Activated CD8-positive, alpha-beta T cell treated with anti-CD3 and anti-CD28 coated beads for 36 hours (primary cell): ENCODE measurements around the gene CELF4. TPM values are rescaled to one million over a fixed set of nuclear protein-coding genes. Genes with fewer than 3 reads are reported as not detected.

ENCODE experiments used
- ATAC-seq: fragments of 200-7000 bp; cut with Tn5 transposase; one replicate; pipeline ENCODE4 v1.10.0; 2021; ENCODE audit warnings: mild to moderate bottlenecking, moderate library complexity
- CTCF ChIA-PET: fragments of 350-600 bp; sonication (Branson Sonifier 250); formaldehyde crosslinking; loops from one replicate; lab custom pipeline; 2021; ENCODE audit warnings: antibody characterized with exemption; lab: Charles Lee
- POLR2A ChIA-PET: fragments of 350-600 bp; sonication (Branson Sonifier 250); formaldehyde crosslinking; loops from one replicate; lab custom pipeline; 2021; ENCODE audit warnings: antibody characterized with exemption; lab: Charles Lee
- DNase-seq: peaks from one replicate; pipeline ENCODE4 v3.0.0-alpha.2; 2020
- H3K27ac Mint-ChIP-seq: one replicate; pipeline ENCODE4 v1.8.0; 2021; ENCODE audit warnings: mild to moderate bottlenecking, mixed read lengths
- H3K27me3 Mint-ChIP-seq: one replicate; pipeline ENCODE4 v1.8.0; 2021; ENCODE audit warnings: mixed read lengths
- H3K36me3 Mint-ChIP-seq: one replicate; pipeline ENCODE4 v1.8.0; 2021; ENCODE audit warnings: low read depth, mixed read lengths
- H3K4me1 Mint-ChIP-seq: one replicate; pipeline ENCODE4 v1.8.0; 2021; ENCODE audit warnings: low read depth, mixed read lengths
- H3K4me3 Mint-ChIP-seq: one replicate; pipeline ENCODE4 v1.8.0; 2021; ENCODE audit warnings: mild to moderate bottlenecking, moderate library complexity, mixed read lengths
- H3K9me3 Mint-ChIP-seq: one replicate; pipeline ENCODE4 v1.8.0; 2021; ENCODE audit warnings: mixed read lengths
- CTCF ChIP-seq: fragments of 200-600 bp; IDR thresholded peaks from one replicate; pipeline ENCODE4 v1.8.0; 2022; ENCODE audit warnings: antibody characterized with exemption, mild to moderate bottlenecking
- intact Hi-C: fragments of 100-400 bp; cut with micrococcal nuclease; formaldehyde crosslinking; loops from one replicate; pipeline ENCODE4 v1.10.0; 2022
- total RNA-seq, 2 experiments: library from RNA; stranded (reverse); gene quantifications; one replicate each; pipeline ENCODE4 v1.2.3, GENCODE V29; 2021

The CELF4 gene
- total RNA-seq, 2 experiments from 2014 or later: not detected

DNA sequence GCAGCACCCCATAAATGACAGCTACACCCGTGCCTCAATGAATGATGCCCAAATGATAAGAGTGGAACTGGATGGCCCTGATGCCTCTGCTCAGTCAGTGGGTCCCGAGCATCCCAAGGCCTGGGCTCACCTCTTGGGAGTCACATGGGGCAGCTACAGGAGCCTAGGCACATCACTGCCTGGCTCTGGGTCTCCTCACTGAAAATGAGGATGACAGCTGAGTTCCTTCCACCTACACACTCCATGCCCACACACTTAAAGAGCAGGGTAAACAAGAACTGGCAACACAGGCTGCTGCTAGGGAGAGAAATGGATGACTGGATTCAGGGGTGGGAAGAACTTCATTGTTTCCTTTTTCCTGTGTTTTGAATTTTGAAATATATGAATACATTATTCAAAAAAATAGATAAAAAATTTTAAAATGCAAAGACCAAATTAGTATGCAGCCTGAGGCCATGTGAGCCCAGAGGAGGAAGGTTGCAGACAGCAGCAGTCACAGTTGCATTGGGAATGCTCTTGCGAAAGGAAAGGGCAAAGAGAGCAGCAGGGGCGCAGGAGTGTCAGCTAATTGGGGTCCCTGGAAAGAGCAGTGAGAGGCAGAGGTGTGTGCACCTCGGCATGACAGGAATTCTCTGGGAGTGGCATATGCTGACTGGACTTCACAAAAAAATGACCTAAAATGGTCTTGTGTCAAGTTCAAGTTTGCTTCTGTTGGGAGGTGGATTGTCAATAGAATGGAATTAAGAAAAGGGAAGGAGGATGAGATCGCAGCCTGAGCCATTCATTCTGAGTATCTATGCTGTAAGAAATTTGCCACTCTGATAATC lies 327.1 kb downstream of the CELF4 start:
- Mint-ChIP-seq H3K4me3 (no peak overlapping the region), H3K36me3 (no peaks in the 10 kb centered on the region), H3K9me3 (no peaks in the 10 kb centered on the region), H3K27me3 (peaks cover 8% of the 10 kb centered on the region), H3K4me1 (no peaks in the 10 kb centered on the region), H3K27ac (no peak overlapping the region)
- ChIA-PET CTCF (no interaction called here), POLR2A (no interaction called here)
- intact Hi-C loops: no loop called here
- no peak for ATAC-seq
- no peak for DNase-seq
- TF ChIP-seq CTCF: no peak

DNA sequence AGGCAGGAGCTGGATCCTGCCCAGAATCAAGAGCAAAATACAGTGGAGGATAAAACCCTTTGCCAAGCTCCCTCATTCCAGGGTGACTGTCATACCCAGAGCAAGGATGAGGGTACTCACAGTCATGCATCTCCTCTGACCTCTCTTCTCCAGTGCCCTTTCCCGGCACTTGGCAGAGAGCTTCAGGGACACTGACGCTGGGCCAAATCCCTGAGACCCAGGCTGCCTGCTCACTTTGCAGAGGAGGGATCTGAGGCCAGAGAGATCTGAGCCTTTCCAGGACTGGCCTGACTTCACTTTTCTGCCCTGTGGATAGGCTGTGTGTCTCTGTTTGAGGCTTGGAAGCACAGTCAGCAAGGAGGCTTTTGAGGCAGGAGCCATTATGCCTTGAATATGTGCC lies 330.0 kb downstream of the CELF4 start:
- Mint-ChIP-seq H3K4me1 (no peaks in the 10 kb centered on the region), H3K27ac (no peak overlapping the region), H3K4me3 (no peak overlapping the region), H3K27me3 (no peaks in the 10 kb centered on the region), H3K9me3 (no peaks in the 10 kb centered on the region), H3K36me3 (no peaks in the 10 kb centered on the region)
- TF ChIP-seq CTCF: no peak
- no peak for ATAC-seq
- DNase-seq: no peak
- CTCF ChIA-PET: no interaction called here
- intact Hi-C loops: no loop called here
- POLR2A ChIA-PET: no interaction called here

GRCh38 chr18:37231251-37231650 lies 334.3 kb downstream of the CELF4 start:
- no peak for TF ChIP-seq CTCF
- no peak for ATAC-seq
- ChIA-PET POLR2A (no interaction called here), CTCF (no interaction called here)
- Mint-ChIP-seq H3K4me1 (no peaks in the 10 kb centered on the region), H3K36me3 (peaks cover 1% of the 10 kb centered on the region), H3K4me3 (no peak overlapping the region), H3K27ac (no peak overlapping the region), H3K27me3 (no peaks in the 10 kb centered on the region), H3K9me3 (no peaks in the 10 kb centered on the region)
- no peak for DNase-seq
- intact Hi-C loops: no loop called here

DNA sequence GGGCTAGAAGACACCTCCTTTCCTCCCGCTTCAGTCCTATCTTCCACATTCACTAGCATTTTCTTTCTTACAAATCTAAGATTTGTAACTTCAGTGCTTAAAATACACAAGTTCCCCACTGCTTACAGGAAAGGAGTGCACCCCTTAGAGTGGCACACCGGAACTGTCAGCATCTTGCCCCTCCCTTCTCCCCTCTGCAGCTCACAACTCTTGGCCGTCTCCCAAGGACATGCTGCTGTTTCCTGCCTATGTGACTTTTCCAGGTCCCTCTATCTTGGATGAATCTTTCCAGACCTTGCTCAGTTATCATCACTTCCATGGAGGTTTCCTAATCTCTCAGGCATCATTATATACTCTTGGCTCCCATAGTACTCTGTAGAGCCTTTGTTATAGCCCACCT lies 334.8 kb downstream of the CELF4 start:
- H3K4me3 Mint-ChIP-seq: no peak overlapping the region
- H3K36me3 Mint-ChIP-seq: peaks cover 2% of the 10 kb centered on the region
- POLR2A ChIA-PET: no interaction called here
- H3K4me1 Mint-ChIP-seq: no peaks in the 10 kb centered on the region
- CTCF ChIA-PET: no interaction called here
- H3K27me3 Mint-ChIP-seq: no peaks in the 10 kb centered on the region
- no peak overlapping the region for H3K27ac Mint-ChIP-seq
- ATAC-seq (no peak), DNase-seq (no peak)
- intact Hi-C loops: no loop called here
- TF ChIP-seq CTCF: no peak
- H3K9me3 Mint-ChIP-seq: no peaks in the 10 kb centered on the region

DNA sequence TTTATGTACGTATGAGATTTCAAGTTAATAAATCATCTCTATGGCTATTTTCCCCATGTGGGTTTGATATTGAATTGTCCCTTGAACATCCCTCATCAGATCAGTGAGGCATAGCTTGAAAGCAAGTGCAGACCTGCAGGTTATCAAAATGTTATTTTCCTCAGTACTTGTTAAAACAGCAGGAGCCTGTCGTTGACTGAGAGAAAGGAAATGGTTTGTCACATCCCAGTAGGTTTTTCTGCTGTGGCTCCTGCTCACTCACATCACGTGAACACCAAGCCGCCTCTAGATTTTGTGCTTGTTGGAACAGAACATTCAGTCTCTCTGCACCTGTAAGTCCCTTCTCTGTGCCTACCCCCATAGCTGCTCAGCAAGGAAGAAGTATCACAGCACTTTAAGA lies 340.3 kb downstream of the CELF4 start:
- no peak for TF ChIP-seq CTCF
- ATAC-seq (no peak), DNase-seq (no peak)
- CTCF ChIA-PET: no interaction called here
- Mint-ChIP-seq H3K36me3 (peaks cover 6% of the 10 kb centered on the region), H3K9me3 (no peaks in the 10 kb centered on the region), H3K4me1 (no peaks in the 10 kb centered on the region), H3K27ac (no peak overlapping the region), H3K27me3 (no peaks in the 10 kb centered on the region), H3K4me3 (no peak overlapping the region)
- intact Hi-C loops: no loop called here
- POLR2A ChIA-PET: no interaction called here
